T-cell (primary cell): ENCODE data around the gene AGO1. TPM values are rescaled to one million over a fixed set of nuclear protein-coding genes. Genes with fewer than 3 reads are reported as not detected.
A peak's percentile ranks its signal among the peaks of the same experiment; 100 is the strongest.
"Not testable (repeated sequence)": the region's sequence is repeated elsewhere in the genome, so short reads cannot be mapped to it uniquely, and the experiment has no call there.

Experiments used
- ATAC-seq, 4 experiments: fragments of 200-7000 bp in 3 of 4; fragments of 150-1000 bp in 1 of 4; cut with Tn5 transposase; replicated peaks in 1 of 4; 1 replicate in 3 of 4; 2 replicates in 1 of 4; pipeline ENCODE4 v1.10.0; 2021; ENCODE audit warnings: moderate library complexity in 3 of 4, mild to moderate bottlenecking in 2 of 4, moderate number of reproducible peaks in 1 of 4
- CTCF ChIA-PET, 2 donors: fragments of 300-600 bp; sonication (Branson Sonifier 250); formaldehyde crosslinking; loops; one replicate each; lab custom pipeline; 2022; ENCODE audit warnings: antibody characterized with exemption in 2 of 2; lab: Charles Lee
- POLR2A ChIA-PET, 2 donors: fragments of 300-600 bp; sonication (Branson Sonifier 250); formaldehyde crosslinking; loops; one replicate each; lab custom pipeline; 2022; ENCODE audit warnings: antibody characterized with exemption in 2 of 2; lab: Charles Lee
- DNase-seq, 35 experiments: peaks; one replicate each; pipeline versions ENCODE4 v3.0.0 to v3.0.0-alpha.2; 2013 to 2023
- H3K27ac ChIP-seq: one replicate; pipeline ENCODE4 v1.5.1; 2013; ENCODE audit warnings: low read length
- H3K27me3 ChIP-seq, 2 experiments: replicated peaks in 1 of 2; 1 replicate in 1 of 2; 2 replicates in 1 of 2; pipeline versions ENCODE4 v1.6.1 to v1.7.0; 2013; ENCODE audit warnings: low read length in 1 of 2, mixed read lengths in 1 of 2; ENCODE audit not compliant: control insufficient read depth in 2 of 2, insufficient read depth in 2 of 2; ENCODE audit errors: extremely low read depth in 1 of 2
- H3K36me3 ChIP-seq, 2 donors: 1 replicate in 1 of 2; 2 replicates in 1 of 2; pipeline versions ENCODE4 v1.6.1 to v1.7.0; 2013; ENCODE audit warnings: low read length in 1 of 2; ENCODE audit not compliant: control insufficient read depth in 2 of 2, insufficient read depth in 1 of 2; ENCODE audit errors: extremely low read depth in 1 of 2
- H3K4me1 ChIP-seq, 2 experiments: 1 replicate in 1 of 2; 2 replicates in 1 of 2; pipeline versions ENCODE4 v1.6.1 to v1.7.0; 2013; ENCODE audit warnings: low read length in 2 of 2, mixed read lengths in 1 of 2; ENCODE audit not compliant: insufficient read depth in 2 of 2, control insufficient read depth in 1 of 2; ENCODE audit errors: extremely low read depth in 1 of 2
- H3K4me3 ChIP-seq, 2 donors: 1 replicate in 1 of 2; 2 replicates in 1 of 2; pipeline versions ENCODE4 v1.5.1 to v1.7.0; 2013; ENCODE audit warnings: mild to moderate bottlenecking in 2 of 2, low read length in 1 of 2, moderate library complexity in 1 of 2; ENCODE audit not compliant: control insufficient read depth in 1 of 2; ENCODE audit errors: extremely low read depth in 1 of 2
- H3K9me3 ChIP-seq: 2 replicates; pipeline ENCODE4 v1.7.0; 2013
- H3K27ac Mint-ChIP-seq, 2 donors: one replicate each; pipeline ENCODE4 v1.8.0; 2020 to 2021; ENCODE audit warnings: mild to moderate bottlenecking in 2 of 2, mixed read lengths in 2 of 2
- H3K27me3 Mint-ChIP-seq, 2 donors: one replicate each; pipeline ENCODE4 v1.8.0; 2021 to 2022; ENCODE audit warnings: mixed read lengths in 2 of 2
- H3K36me3 Mint-ChIP-seq: one replicate; pipeline ENCODE4 v1.8.0; 2021; ENCODE audit warnings: mixed read lengths
- H3K4me1 Mint-ChIP-seq, 3 donors: one replicate each; pipeline ENCODE4 v1.8.0; 2020 to 2022; ENCODE audit warnings: mixed read lengths in 3 of 3, mild to moderate bottlenecking in 1 of 3
- H3K4me3 Mint-ChIP-seq, 3 donors: one replicate each; pipeline ENCODE4 v1.8.0; 2020 to 2022; ENCODE audit warnings: mild to moderate bottlenecking in 3 of 3, mixed read lengths in 3 of 3, moderate library complexity in 3 of 3
- H3K9me3 Mint-ChIP-seq, 3 donors: one replicate each; pipeline ENCODE4 v1.8.0; 2020 to 2022; ENCODE audit warnings: mixed read lengths in 3 of 3
- WGBS: methylation state at CpG from one replicate; pipeline ENCODE4 v1.1.5; 2013; ENCODE audit warnings: missing lambda C conversion rate; ENCODE audit not compliant: insufficient coverage; 5-methylcytosine and 5-hydroxymethylcytosine counted together
- total RNA-seq, 35 experiments: library from RNA in 6 of 35; stranded (reverse) in 6 of 35; fragments of 120-200 nt in 1 of 35; gene quantifications; one replicate each; pipeline versions ENCODE4 v1.2.1 to v1.2.4 and lab custom pipeline; 2013 to 2026

Gene AGO1
- total RNA-seq, 5 donors from 2014 or later (not counting 1 experiment from before 2014, with no cell fraction given): 21.8 to 28.7 (median 26.0) TPM

- ChIA-PET POLR2A (no interaction called here), CTCF (no interaction called here)
- H3K36me3 ChIP-seq: peaks cover 3 to 15% of the 10 kb centered on the region in 2 donors
- Mint-ChIP-seq H3K4me1 (peaks cover 48 to 60% (median 55%) of the 10 kb centered on the region in 3 donors), H3K27ac (peak overlapping the region; percentile 12 to 30), H3K4me3 (no peak overlapping the region), H3K9me3 (no peaks in the 10 kb centered on the region), H3K27me3 (no peaks in the 10 kb centered on the region), H3K36me3 (peaks cover 9% of the 10 kb centered on the region)
- ATAC-seq: no peak
- H3K4me1 ChIP-seq: peaks cover 5 to 33% of the 10 kb centered on the region in 2 experiments
- no peak for DNase-seq
- no peaks in the 10 kb centered on the region for H3K27me3 ChIP-seq
- no peak overlapping the region for H3K27ac ChIP-seq
- 71% methylated on average over 1 of the region's 4 CpGs for WGBS
- H3K9me3 ChIP-seq: no peaks in the 10 kb centered on the region
- no peak overlapping the region for H3K4me3 ChIP-seq
Observed at GRCh38 chr1:35885961-35886558, 3.1 kb downstream of the AGO1 start.

GRCh38 chr1:35886577-35887431 lies 3.8 kb downstream of the AGO1 start:
- Histone ChIP-seq H3K27ac (no peak overlapping the region), H3K27me3 (no peaks in the 10 kb centered on the region), H3K4me1 (peaks cover 5 to 33% of the 10 kb centered on the region in 2 experiments), H3K36me3 (peaks cover 3 to 23% of the 10 kb centered on the region in 2 donors), H3K9me3 (no peaks in the 10 kb centered on the region), H3K4me3 (no peak overlapping the region)
- ATAC-seq (no peak), DNase-seq (no peak)
- 20% methylated on average over 1 of the region's 3 CpGs for WGBS
- peaks cover 11% of the 10 kb centered on the region for H3K36me3 Mint-ChIP-seq
- H3K9me3 Mint-ChIP-seq: no peaks in the 10 kb centered on the region
- POLR2A ChIA-PET: no interaction called here
- CTCF ChIA-PET: no interaction called here
- H3K27ac Mint-ChIP-seq: peak overlapping the region; percentile 12 to 30
- no peak overlapping the region for H3K4me3 Mint-ChIP-seq
- H3K27me3 Mint-ChIP-seq: no peaks in the 10 kb centered on the region
- peaks cover 47 to 57% (median 52%) of the 10 kb centered on the region in 3 donors for H3K4me1 Mint-ChIP-seq

GRCh38 chr1:35887508-35887907 lies 4.5 kb downstream of the AGO1 start:
- Histone ChIP-seq H3K9me3 (no peaks in the 10 kb centered on the region), H3K36me3 (peaks cover 3 to 29% of the 10 kb centered on the region in 2 donors), H3K27me3 (no peaks in the 10 kb centered on the region), H3K4me3 (no peak overlapping the region), H3K4me1 (peaks cover 5 to 31% of the 10 kb centered on the region in 2 experiments), H3K27ac (no peak overlapping the region)
- ChIA-PET CTCF (no interaction called here), POLR2A (no interaction called here)
- WGBS: 91% methylated on average over 2 of the region's 2 CpGs
- no peak for DNase-seq
- Mint-ChIP-seq H3K36me3 (peaks cover 17% of the 10 kb centered on the region), H3K4me1 (peaks cover 42 to 50% (median 45%) of the 10 kb centered on the region in 3 donors), H3K27me3 (no peaks in the 10 kb centered on the region), H3K27ac (peak overlapping the region; percentile 31 to 80), H3K4me3 (no peak overlapping the region), H3K9me3 (no peaks in the 10 kb centered on the region)
- no peak for ATAC-seq

- POLR2A ChIA-PET: no interaction called here
- H3K4me1 ChIP-seq: peaks cover 5 to 27% of the 10 kb centered on the region in 2 experiments
- CTCF ChIA-PET: no interaction called here
- 90% methylated on average over 5 of the region's 11 CpGs for WGBS
- ATAC-seq: no peak
- H3K4me3 Mint-ChIP-seq: no peak overlapping the region
- H3K27ac Mint-ChIP-seq: no peak overlapping the region
- H3K27me3 ChIP-seq: no peaks in the 10 kb centered on the region
- no peaks in the 10 kb centered on the region for H3K27me3 Mint-ChIP-seq
- peaks cover 9 to 37% of the 10 kb centered on the region in 2 donors for H3K36me3 ChIP-seq
- DNase-seq: no peak
- H3K4me1 Mint-ChIP-seq: peaks cover 39 to 46% (median 41%) of the 10 kb centered on the region in 3 donors
- H3K36me3 Mint-ChIP-seq: peaks cover 24% of the 10 kb centered on the region
- H3K27ac ChIP-seq: no peak overlapping the region
- no peak overlapping the region for H3K4me3 ChIP-seq
- H3K9me3 ChIP-seq: no peaks in the 10 kb centered on the region
- no peaks in the 10 kb centered on the region for H3K9me3 Mint-ChIP-seq
Observed at GRCh38 chr1:35888255-35888654, 5.2 kb downstream of the AGO1 start.

- peaks cover 4 to 20% of the 10 kb centered on the region in 2 experiments for H3K4me1 ChIP-seq
- H3K4me3 ChIP-seq, ATAC-seq, H3K27me3 Mint-ChIP-seq, H3K27ac Mint-ChIP-seq, POLR2A ChIA-PET, H3K27ac ChIP-seq, H3K27me3 ChIP-seq, DNase-seq, H3K9me3 ChIP-seq, H3K4me3 Mint-ChIP-seq, H3K9me3 Mint-ChIP-seq: not testable (repeated sequence)
- 83% methylated on average over 1 of the region's 3 CpGs for WGBS
- CTCF ChIA-PET: interaction anchor here in 1 of 2 donors (0.7 kb wide), 2 partner anchors 9 to 58 kb away, joined by 6 to 8 read pairs; no protein-coding TSS in a partner anchor
- Mint-ChIP-seq H3K36me3 (peaks cover 29% of the 10 kb centered on the region), H3K4me1 (peaks cover 36 to 44% (median 37%) of the 10 kb centered on the region in 3 donors)
- peaks cover 14 to 44% of the 10 kb centered on the region in 2 donors for H3K36me3 ChIP-seq
Observed at GRCh38 chr1:35888981-35889380, 6.0 kb downstream of the AGO1 start.

GRCh38 chr1:35893051-35893879 lies 10.3 kb downstream of the AGO1 start:
- CTCF ChIA-PET: interaction anchor here in 1 of 2 donors (0.5 kb wide), 1 partner anchor 44 kb away, joined by 6 read pairs; no protein-coding TSS in a partner anchor
- Mint-ChIP-seq H3K36me3 (peaks cover 54% of the 10 kb centered on the region), H3K27ac (no peak overlapping the region), H3K9me3 (no peaks in the 10 kb centered on the region), H3K4me3 (no peak overlapping the region), H3K4me1 (peaks cover 0 to 10% (median 0%) of the 10 kb centered on the region in 3 donors), H3K27me3 (no peaks in the 10 kb centered on the region)
- no peak for DNase-seq
- no peak overlapping the region for H3K27ac ChIP-seq
- H3K27me3 ChIP-seq: no peaks in the 10 kb centered on the region
- POLR2A ChIA-PET: no interaction called here
- H3K4me3 ChIP-seq: no peak overlapping the region
- H3K4me1 ChIP-seq: no peaks in the 10 kb centered on the region
- H3K36me3 ChIP-seq: peaks cover 24 to 66% of the 10 kb centered on the region in 2 donors
- 94% methylated on average over 8 of the region's 14 CpGs for whole genome bisulfite sequencing
- H3K9me3 ChIP-seq: no peaks in the 10 kb centered on the region
- ATAC-seq: no peak
